K562 (cell line): ENCODE measurements around the gene ANKRD11. TPM values are rescaled to one million over a fixed set of nuclear protein-coding genes. Genes with fewer than 3 reads are reported as not detected.
"Not testable (repeated sequence)": the region's sequence is repeated elsewhere in the genome, so short reads cannot be mapped to it uniquely, and the experiment has no call there.

Source experiments
- ATAC-seq: fragments of 200-7000 bp; cut with Tn5 transposase; 3 replicates; pipeline ENCODE4 v1.9.1; 2020; ENCODE audit warnings: moderate library complexity
- BruUV-seq: library from RNA; stranded (reverse); fragments of 400-500 nt; replicated peaks from 2 replicates; lab custom pipeline; 2021; lab: Mats Ljungman, UMichigan
- CTCF ChIA-PET: fragments of 300-600 bp; formaldehyde crosslinking; extraction: SDS; loops from one replicate; lab custom pipeline; 2021; ENCODE audit warnings: low intra/inter-chr PET ratio; lab: Yijun Ruan, JAX
- POLR2A ChIA-PET: fragments of 300-600, 350-650 bp; sonication (Branson Sonifier 250); formaldehyde crosslinking; extraction: SDS; loops from one replicate; lab custom pipeline; 2021; ENCODE audit warnings: antibody characterized with exemption, inconsistent platforms; lab: Yijun Ruan, JAX
- DNase-seq, 4 experiments: peaks; one replicate each; pipeline versions ENCODE4 v3.0.0 to v3.0.0-alpha.2; 2011 to 2018; ENCODE audit warnings: low spot score in 3 of 4, mixed read lengths in 3 of 4; ENCODE audit errors: extremely low read depth in 1 of 4
- FAIRE-seq: peaks from 2 replicates; lab custom pipeline; 2011; peaks lifted over from hg19 to GRCh38; lab: Jason Lieb, UNC
- H2AFZ ChIP-seq: 2 replicates; pipeline ENCODE4 v1.6.0; 2011; ENCODE audit warnings: low read depth, low read length, control low read depth, inconsistent platforms
- H3K27ac ChIP-seq: fragments of 200-600 bp; 3 replicates; pipeline ENCODE4 v1.8.0; 2011; ENCODE audit warnings: low read depth, mild to moderate bottlenecking, control low read depth, inconsistent platforms, low read length, moderate library complexity, mixed read lengths; ENCODE audit errors: extremely low read depth
- H3K27me3 ChIP-seq, 2 experiments: fragments of 300-600 bp in 1 of 2; 2 replicates in 1 of 2; 3 replicates in 1 of 2; pipeline versions ENCODE4 v1.6.0 to v1.8.0; 2011; ENCODE audit warnings: inconsistent platforms in 2 of 2, low read length in 2 of 2, mild to moderate bottlenecking in 1 of 2, mixed read lengths in 1 of 2, moderate library complexity in 1 of 2; ENCODE audit not compliant: control insufficient read depth in 2 of 2, insufficient read depth in 2 of 2
- H3K36me3 ChIP-seq: fragments of 300-600 bp; 3 replicates; pipeline ENCODE4 v1.8.0; 2011; ENCODE audit warnings: mild to moderate bottlenecking, low read length, inconsistent platforms; ENCODE audit not compliant: control insufficient read depth, insufficient read depth
- H3K4me1 ChIP-seq, 2 experiments: fragments of 200-600 bp in 1 of 2; replicated peaks in 1 of 2; 2 replicates in 1 of 2; 3 replicates in 1 of 2; pipeline versions ENCODE4 v1.5.1 to v1.8.0; 2011; ENCODE audit warnings: inconsistent platforms in 2 of 2, low read length in 2 of 2, mild to moderate bottlenecking in 1 of 2, mixed read lengths in 1 of 2, moderate library complexity in 1 of 2; ENCODE audit not compliant: control insufficient read depth in 2 of 2, insufficient read depth in 2 of 2
- H3K4me2 ChIP-seq: 2 replicates; pipeline ENCODE4 v1.6.1; 2011; ENCODE audit warnings: low read length, control low read depth, inconsistent platforms, mixed read lengths; ENCODE audit not compliant: insufficient read depth
- H3K4me3 ChIP-seq: fragments of 200-600 bp; sonication (generic), shearing (Covaris generic); 2 replicates; pipeline ENCODE4 v1.5.1; 2016; ENCODE audit warnings: control low read depth, inconsistent platforms
- H3K79me2 ChIP-seq: fragments of 200-600 bp; 3 replicates; pipeline ENCODE4 v1.8.0; 2011; ENCODE audit warnings: low read length, inconsistent platforms; ENCODE audit not compliant: control insufficient read depth, insufficient read depth
- H3K9ac ChIP-seq, 2 experiments: 2 replicates each; pipeline versions ENCODE4 v1.6.0 to v1.6.1; 2011; ENCODE audit warnings: low read depth in 2 of 2, low read length in 2 of 2, control low read depth in 1 of 2, inconsistent platforms in 1 of 2, mild to moderate bottlenecking in 1 of 2, mixed read lengths in 1 of 2; ENCODE audit not compliant: insufficient read depth in 1 of 2
- H3K9me1 ChIP-seq: one replicate; pipeline ENCODE4 v1.6.0; 2011; ENCODE audit warnings: inconsistent platforms, mild to moderate bottlenecking, low read length, moderate library complexity; ENCODE audit not compliant: control insufficient read depth, insufficient read depth
- H3K9me3 ChIP-seq: replicated peaks from 2 replicates; pipeline ENCODE4 v1.5.1; 2011; ENCODE audit warnings: low read depth, low read length, inconsistent platforms; ENCODE audit not compliant: control insufficient read depth, insufficient read depth
- H4K20me1 ChIP-seq: replicated peaks from 2 replicates; pipeline ENCODE4 v1.6.1; 2011; ENCODE audit warnings: low read length, inconsistent platforms, mixed read lengths; ENCODE audit not compliant: control insufficient read depth, insufficient read depth
- EWSR1 ChIP-seq: fragments of 450-650 bp; IDR thresholded peaks from 2 replicates; pipeline ENCODE4 v1.6.1; 2018; ENCODE audit warnings: borderline replicate concordance, mild to moderate bottlenecking, low read depth, moderate library complexity; ENCODE audit not compliant: partially characterized antibody
- GATA2 ChIP-seq: sonication (generic); formaldehyde crosslinking; IDR thresholded peaks from 2 replicates; pipeline ENCODE4 v1.4.0; 2020; ENCODE audit warnings: mild to moderate bottlenecking, missing genetic modification reagents
- SMARCA4 ChIP-seq: fragments of 450-650 bp; IDR thresholded peaks from 2 replicates; pipeline ENCODE4 v1.6.1; 2016
- TRIM24 ChIP-seq, 2 experiments: fragments of 450-650 bp; IDR thresholded peaks; 2 replicates each; pipeline ENCODE4 v1.6.1; 2016
- ZBTB2 ChIP-seq: fragments of 450-650 bp; IDR thresholded peaks from 2 replicates; pipeline ENCODE4 v1.6.1; 2016; ENCODE audit warnings: antibody characterized with exemption
- ZC3H11A ChIP-seq: IDR thresholded peaks from 2 replicates; pipeline ENCODE4 v1.6.1; 2012; ENCODE audit warnings: low read depth, low read length, improper control_type of control experiment
- WGBS: fragments of 100-300 bp; shearing (Covaris generic); methylation state at CpG from one replicate; pipeline ENCODE4 v1.1.6; 2016; ENCODE audit warnings: low coverage, mixed read lengths; ENCODE audit not compliant: insufficient coverage; ENCODE audit errors: missing lambda C conversion rate; 5-methylcytosine and 5-hydroxymethylcytosine counted together
- in situ Hi-C: fragments of 300-500 bp; cut with MboI; formaldehyde crosslinking; loops from 4 replicates; pipeline ENCODE4 v1.15.0; 2018; ENCODE audit warnings: inconsistent platforms, mixed read lengths
- intact Hi-C: fragments of 100-400 bp; cut with micrococcal nuclease; formaldehyde crosslinking; loops from 2 replicates; pipeline ENCODE4 v1.14.2; 2022
- polyA plus RNA-seq, 8 experiments: library from polyadenylated mRNA; depleted of rRNA in 4 of 8; stranded (reverse) in 5 of 8; unstranded in 3 of 8; fragments of >200 nt; fragmentation: Nextera tagmentation in 2 of 8; fragmentation: Illumina TruSeq in 1 of 8; extraction: Ambion mirVana in 2 of 8; extraction: Trizol in 1 of 8; gene quantifications; 2 replicates each; pipeline versions ENCODE4 v1.2.1 to v1.2.3, GENCODE V29; 2011 to 2014; ENCODE audit warnings: inconsistent platforms in 1 of 8, missing spikeins in 1 of 8
- total RNA-seq, 7 experiments: library from RNA; depleted of rRNA in 6 of 7; stranded (reverse); fragments of >200 nt in 6 of 7; fragmentation: Illumina TruSeq in 2 of 7; extraction: Trizol in 2 of 7; gene quantifications; 2 replicates each; pipeline versions ENCODE4 v1.2.1 to v1.2.3, GENCODE V29; 2011 to 2021; ENCODE audit warnings: low replicate concordance in 1 of 7
- TF ChIP-seq, protein P1 (sequence below): fragments of 450-650 bp; formaldehyde crosslinking; IDR thresholded peaks from 2 replicates; pipeline ENCODE4 v1.4.0; 2022; ENCODE audit warnings: mild to moderate bottlenecking, moderate library complexity

The ANKRD11 gene
- total and polyA plus RNA-seq, 9 of the 15 experiments (the other 6 are each of a cell fraction or from before 2014, with no cell fraction given): 4.7 to 126 (median 31.7) TPM

DNA sequence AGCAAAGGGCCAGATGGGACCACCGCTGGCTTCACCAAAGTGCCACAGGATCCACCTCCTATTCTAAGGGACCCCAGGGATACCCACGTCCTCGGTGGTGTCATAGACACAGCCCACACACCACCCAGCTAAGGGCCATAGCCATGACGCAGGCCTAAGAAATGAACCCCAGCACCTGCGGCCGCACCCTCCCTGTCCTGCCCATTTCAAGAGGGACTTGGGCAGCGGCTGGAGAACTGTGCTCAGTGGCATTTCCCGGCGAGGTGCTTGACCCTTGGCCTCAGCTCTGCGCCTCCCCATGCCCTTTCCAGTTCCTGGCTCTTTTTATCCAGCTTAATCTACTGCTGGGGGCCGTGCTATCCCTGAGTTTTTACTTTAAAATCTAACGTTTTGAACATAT lies 245.6 kb downstream of the ANKRD11 start:
- no TSS peak for BruUV-seq
- Histone ChIP-seq H3K4me3 (no peak overlapping the region), H4K20me1 (no peaks in the 10 kb centered on the region), H2AFZ (no peak overlapping the region), H3K27ac (no peak overlapping the region), H3K79me2 (peaks cover 7% of the 10 kb centered on the region), H3K9ac (no peak overlapping the region; a peak in 1 of 4 replicates), H3K27me3 (no peaks in the 10 kb centered on the region), H3K4me1 (peaks cover 0 to 48% of the 10 kb centered on the region in 2 experiments; a peak in 3 of 5 replicates), H3K36me3 (no peaks in the 10 kb centered on the region), H3K9me1 (no peaks in the 10 kb centered on the region), H3K4me2 (no peak overlapping the region), H3K9me3 (peaks cover 4% of the 10 kb centered on the region)
- no peak for FAIRE-seq
- POLR2A ChIA-PET: no interaction called here
- in situ Hi-C loops (no loop called here), intact Hi-C loops (no loop called here)
- CTCF ChIA-PET: no interaction called here
- no peak for DNase-seq
- TF ChIP-seq, protein P1, sequence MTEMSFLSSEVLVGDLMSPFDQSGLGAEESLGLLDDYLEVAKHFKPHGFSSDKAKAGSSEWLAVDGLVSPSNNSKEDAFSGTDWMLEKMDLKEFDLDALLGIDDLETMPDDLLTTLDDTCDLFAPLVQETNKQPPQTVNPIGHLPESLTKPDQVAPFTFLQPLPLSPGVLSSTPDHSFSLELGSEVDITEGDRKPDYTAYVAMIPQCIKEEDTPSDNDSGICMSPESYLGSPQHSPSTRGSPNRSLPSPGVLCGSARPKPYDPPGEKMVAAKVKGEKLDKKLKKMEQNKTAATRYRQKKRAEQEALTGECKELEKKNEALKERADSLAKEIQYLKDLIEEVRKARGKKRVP (CRISPR knock-in tag): no peak
- TF ChIP-seq ZBTB2 (no peak), TRIM24 (IDR thresholded peaks at IDR 0.05) (no peak), GATA2 (CRISPR knock-in tag) (no peak), EWSR1 (no peak), ZC3H11A (no peak), SMARCA4 (no peak)
- ATAC-seq: no peak
- 44% methylated on average over 12 of the region's 12 CpGs for WGBS

GRCh38 chr16:89244264-89244663 lies 246.1 kb downstream of the ANKRD11 start:
- H3K9me3 ChIP-seq, CTCF ChIA-PET, BruUV-seq, H3K9me1 ChIP-seq, intact Hi-C loops, FAIRE-seq, in situ Hi-C loops, H3K4me2 ChIP-seq, H3K36me3 ChIP-seq, H2AFZ ChIP-seq, H3K27me3 ChIP-seq, H3K9ac ChIP-seq, ATAC-seq, H3K79me2 ChIP-seq, POLR2A ChIA-PET, H3K27ac ChIP-seq, H4K20me1 ChIP-seq, H3K4me3 ChIP-seq, DNase-seq: not testable (repeated sequence)
- WGBS: 74% methylated on average over 12 of the region's 13 CpGs
- H3K4me1 ChIP-seq: peaks cover 0 to 48% of the 10 kb centered on the region in 2 experiments; a peak in 3 of 5 replicates
